HepG2 (cell line): ENCODE measurements around the gene GDI1.

Experiments
- CBFB ChIP-seq: sonication (generic); formaldehyde crosslinking; IDR thresholded peaks from 2 replicates; pipeline ENCODE4 v1.4.0; 2020; ENCODE audit warnings: missing genetic modification reagents
- CEBPB ChIP-seq: IDR thresholded peaks from 2 replicates; pipeline ENCODE4 v1.6.1; 2011; ENCODE audit warnings: low read depth, low read length, improper control_type of control experiment, borderline replicate concordance
- NFATC3 ChIP-seq: sonication (generic); formaldehyde crosslinking; IDR thresholded peaks from 2 replicates; pipeline ENCODE4 v1.5.1; 2020; ENCODE audit warnings: mild to moderate bottlenecking, missing genetic modification reagents
- PCBP1 ChIP-seq: fragments of 200-400 bp; formaldehyde crosslinking; IDR thresholded peaks from 2 replicates; pipeline ENCODE4 v1.6.1; 2017; ENCODE audit warnings: mild to moderate bottlenecking, low read depth, low read length, borderline replicate concordance
- PHF5A ChIP-seq: IDR thresholded peaks from one replicate; pipeline ENCODE4 v1.6.1; 2018; ENCODE audit warnings: low read depth, missing genetic modification reagents; ENCODE audit not compliant: unreplicated experiment
- THYN1 ChIP-seq: sonication (generic); formaldehyde crosslinking; IDR thresholded peaks from 2 replicates; pipeline ENCODE4 v1.8.1; 2023; ENCODE audit warnings: low read depth, mild to moderate bottlenecking, moderate library complexity, missing genetic modification reagents, borderline replicate concordance
- ZFP36 ChIP-seq: fragments of 150-350 bp; IDR thresholded peaks from 2 replicates; pipeline ENCODE4 v1.6.1; 2018; ENCODE audit warnings: borderline replicate concordance, low read length, low read depth; ENCODE audit not compliant: partially characterized antibody
- ZFP41 ChIP-seq: sonication (generic); formaldehyde crosslinking; IDR thresholded peaks from 2 replicates; pipeline ENCODE4 v1.4.0; 2020; ENCODE audit warnings: mild to moderate bottlenecking, missing genetic modification reagents, borderline replicate concordance
- ZNF777 ChIP-seq: sonication (generic); formaldehyde crosslinking; IDR thresholded peaks from 2 replicates; pipeline ENCODE4 v1.4.0; 2020; ENCODE audit warnings: missing genetic modification reagents
- TF ChIP-seq, protein P1 (sequence below): sonication (generic); formaldehyde crosslinking; IDR thresholded peaks from 2 replicates; pipeline ENCODE4 v1.5.1; 2020; ENCODE audit warnings: mild to moderate bottlenecking, missing genetic modification reagents
- TF ChIP-seq, protein P2 (sequence below): sonication (generic); formaldehyde crosslinking; IDR thresholded peaks from 2 replicates; pipeline ENCODE4 v1.5.0; 2020; ENCODE audit warnings: mild to moderate bottlenecking, missing genetic modification reagents, moderate library complexity
- TF ChIP-seq, protein P3 (sequence below): sonication (generic); formaldehyde crosslinking; IDR thresholded peaks from 2 replicates; pipeline ENCODE4 v1.4.0; 2020; ENCODE audit warnings: missing genetic modification reagents
- TF ChIP-seq, protein P4 (sequence below): sonication (generic); formaldehyde crosslinking; IDR thresholded peaks from 2 replicates; pipeline ENCODE4 v1.4.0; 2020; ENCODE audit warnings: missing genetic modification reagents

DNA sequence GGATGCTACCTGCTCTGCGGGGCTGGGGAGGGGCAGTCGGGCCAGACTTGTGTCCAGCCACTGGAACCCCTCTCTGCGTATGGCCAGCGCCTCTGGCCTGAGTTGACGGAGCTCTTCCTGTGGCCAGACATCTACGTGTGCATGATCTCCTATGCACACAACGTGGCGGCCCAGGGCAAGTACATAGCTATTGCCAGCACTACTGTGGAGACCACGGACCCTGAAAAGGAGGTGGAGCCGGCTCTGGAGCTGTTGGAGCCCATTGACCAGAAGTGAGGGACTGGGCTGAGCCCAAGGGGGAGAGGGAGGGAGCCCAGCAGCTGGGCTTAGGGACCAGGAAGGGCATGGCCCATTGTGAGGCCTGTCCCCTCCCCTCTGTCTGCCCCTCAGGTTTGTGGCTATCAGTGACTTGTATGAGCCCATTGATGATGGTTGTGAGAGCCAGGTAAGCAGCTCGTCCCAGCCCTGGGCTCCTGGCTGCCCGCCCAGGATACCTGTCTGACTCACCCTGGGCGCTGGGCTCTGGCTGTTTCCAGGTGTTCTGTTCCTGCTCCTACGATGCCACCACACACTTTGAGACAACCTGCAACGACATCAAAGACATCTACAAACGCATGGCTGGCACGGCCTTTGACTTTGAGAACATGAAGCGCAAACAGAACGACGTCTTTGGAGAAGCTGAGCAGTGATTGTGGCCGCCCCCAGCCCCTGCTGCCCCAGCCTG lies 5.2 kb downstream of the GDI1 start:
- no peak for TF ChIP-seq CEBPB
- TF ChIP-seq THYN1: no peak
- TF ChIP-seq, protein P1, sequence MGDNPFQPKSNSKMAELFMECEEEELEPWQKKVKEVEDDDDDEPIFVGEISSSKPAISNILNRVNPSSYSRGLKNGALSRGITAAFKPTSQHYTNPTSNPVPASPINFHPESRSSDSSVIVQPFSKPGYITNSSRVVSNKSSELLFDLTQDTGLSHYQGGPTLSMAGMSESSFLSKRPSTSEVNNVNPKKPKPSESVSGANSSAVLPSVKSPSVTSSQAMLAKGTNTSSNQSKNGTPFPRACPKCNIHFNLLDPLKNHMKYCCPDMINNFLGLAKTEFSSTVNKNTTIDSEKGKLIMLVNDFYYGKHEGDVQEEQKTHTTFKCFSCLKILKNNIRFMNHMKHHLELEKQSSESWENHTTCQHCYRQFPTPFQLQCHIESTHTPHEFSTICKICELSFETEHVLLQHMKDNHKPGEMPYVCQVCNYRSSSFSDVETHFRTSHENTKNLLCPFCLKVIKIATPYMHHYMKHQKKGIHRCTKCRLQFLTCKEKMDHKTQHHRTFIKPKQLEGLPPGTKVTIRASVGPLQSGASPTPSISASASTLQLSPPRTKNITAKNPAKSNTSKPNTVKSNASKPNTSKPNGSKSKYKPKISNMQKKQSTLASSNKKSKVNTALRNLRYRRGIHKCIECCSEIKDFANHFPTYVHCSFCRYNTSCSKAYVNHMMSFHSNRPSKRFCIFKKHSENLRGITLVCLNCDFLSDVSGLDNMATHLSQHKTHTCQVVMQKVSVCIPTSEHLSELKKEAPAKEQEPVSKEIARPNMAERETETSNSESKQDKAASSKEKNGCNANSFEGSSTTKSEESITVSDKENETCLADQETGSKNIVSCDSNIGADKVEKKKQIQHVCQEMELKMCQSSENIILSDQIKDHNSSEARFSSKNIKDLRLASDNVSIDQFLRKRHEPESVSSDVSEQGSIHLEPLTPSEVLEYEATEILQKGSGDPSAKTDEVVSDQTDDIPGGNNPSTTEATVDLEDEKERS: no peak
- TF ChIP-seq PHF5A (CRISPR knock-in tag): no peak
- TF ChIP-seq, protein P2, sequence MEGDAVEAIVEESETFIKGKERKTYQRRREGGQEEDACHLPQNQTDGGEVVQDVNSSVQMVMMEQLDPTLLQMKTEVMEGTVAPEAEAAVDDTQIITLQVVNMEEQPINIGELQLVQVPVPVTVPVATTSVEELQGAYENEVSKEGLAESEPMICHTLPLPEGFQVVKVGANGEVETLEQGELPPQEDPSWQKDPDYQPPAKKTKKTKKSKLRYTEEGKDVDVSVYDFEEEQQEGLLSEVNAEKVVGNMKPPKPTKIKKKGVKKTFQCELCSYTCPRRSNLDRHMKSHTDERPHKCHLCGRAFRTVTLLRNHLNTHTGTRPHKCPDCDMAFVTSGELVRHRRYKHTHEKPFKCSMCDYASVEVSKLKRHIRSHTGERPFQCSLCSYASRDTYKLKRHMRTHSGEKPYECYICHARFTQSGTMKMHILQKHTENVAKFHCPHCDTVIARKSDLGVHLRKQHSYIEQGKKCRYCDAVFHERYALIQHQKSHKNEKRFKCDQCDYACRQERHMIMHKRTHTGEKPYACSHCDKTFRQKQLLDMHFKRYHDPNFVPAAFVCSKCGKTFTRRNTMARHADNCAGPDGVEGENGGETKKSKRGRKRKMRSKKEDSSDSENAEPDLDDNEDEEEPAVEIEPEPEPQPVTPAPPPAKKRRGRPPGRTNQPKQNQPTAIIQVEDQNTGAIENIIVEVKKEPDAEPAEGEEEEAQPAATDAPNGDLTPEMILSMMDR (CRISPR knock-in tag): no peak
- TF ChIP-seq, protein P3, sequence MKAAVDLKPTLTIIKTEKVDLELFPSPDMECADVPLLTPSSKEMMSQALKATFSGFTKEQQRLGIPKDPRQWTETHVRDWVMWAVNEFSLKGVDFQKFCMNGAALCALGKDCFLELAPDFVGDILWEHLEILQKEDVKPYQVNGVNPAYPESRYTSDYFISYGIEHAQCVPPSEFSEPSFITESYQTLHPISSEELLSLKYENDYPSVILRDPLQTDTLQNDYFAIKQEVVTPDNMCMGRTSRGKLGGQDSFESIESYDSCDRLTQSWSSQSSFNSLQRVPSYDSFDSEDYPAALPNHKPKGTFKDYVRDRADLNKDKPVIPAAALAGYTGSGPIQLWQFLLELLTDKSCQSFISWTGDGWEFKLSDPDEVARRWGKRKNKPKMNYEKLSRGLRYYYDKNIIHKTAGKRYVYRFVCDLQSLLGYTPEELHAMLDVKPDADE: no peak
- no peak for TF ChIP-seq NFATC3 (CRISPR knock-in tag)
- TF ChIP-seq PCBP1: no peak
- no peak for TF ChIP-seq CBFB (CRISPR knock-in tag)
- no peak for TF ChIP-seq ZFP41
- no peak for TF ChIP-seq ZNF777 (CRISPR knock-in tag)
- TF ChIP-seq, protein P4, sequence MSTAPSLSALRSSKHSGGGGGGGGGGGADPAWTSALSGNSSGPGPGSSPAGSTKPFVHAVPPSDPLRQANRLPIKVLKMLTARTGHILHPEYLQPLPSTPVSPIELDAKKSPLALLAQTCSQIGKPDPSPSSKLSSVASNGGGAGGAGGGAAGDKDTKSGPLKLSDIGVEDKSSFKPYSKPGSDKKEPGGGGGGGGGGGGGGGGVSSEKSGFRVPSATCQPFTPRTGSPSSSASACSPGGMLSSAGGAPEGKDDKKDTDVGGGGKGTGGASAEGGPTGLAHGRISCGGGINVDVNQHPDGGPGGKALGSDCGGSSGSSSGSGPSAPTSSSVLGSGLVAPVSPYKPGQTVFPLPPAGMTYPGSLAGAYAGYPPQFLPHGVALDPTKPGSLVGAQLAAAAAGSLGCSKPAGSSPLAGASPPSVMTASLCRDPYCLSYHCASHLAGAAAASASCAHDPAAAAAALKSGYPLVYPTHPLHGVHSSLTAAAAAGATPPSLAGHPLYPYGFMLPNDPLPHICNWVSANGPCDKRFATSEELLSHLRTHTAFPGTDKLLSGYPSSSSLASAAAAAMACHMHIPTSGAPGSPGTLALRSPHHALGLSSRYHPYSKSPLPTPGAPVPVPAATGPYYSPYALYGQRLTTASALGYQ (CRISPR knock-in tag): no peak
- no peak for TF ChIP-seq ZFP36
